Activated T-cell treated with anti-CD3 and anti-CD28 coated beads, Interleukin-2, amount 50 U/mL, for 24 hours (primary cell): Measurements from ENCODE around the gene SIRT4.
A peak's percentile ranks its signal among the peaks of the same experiment; 100 is the strongest.

ENCODE experiments used
- DNase-seq: peaks from one replicate; pipeline ENCODE4 v3.0.0-alpha.2; 2020
- H3K27ac Mint-ChIP-seq: 2 replicates; pipeline ENCODE4 v1.8.0; 2020; ENCODE audit warnings: mild to moderate bottlenecking, mixed read lengths
- H3K27me3 Mint-ChIP-seq: 2 replicates; pipeline ENCODE4 v1.8.0; 2020; ENCODE audit warnings: mixed read lengths
- H3K36me3 Mint-ChIP-seq: 2 replicates; pipeline ENCODE4 v1.8.0; 2020; ENCODE audit warnings: low read depth, mixed read lengths
- H3K4me1 Mint-ChIP-seq: 2 replicates; pipeline ENCODE4 v1.8.0; 2020; ENCODE audit warnings: low read depth, mixed read lengths
- H3K4me3 Mint-ChIP-seq: 2 replicates; pipeline ENCODE4 v1.8.0; 2020; ENCODE audit warnings: mild to moderate bottlenecking, moderate library complexity, mixed read lengths
- H3K9me3 Mint-ChIP-seq: 2 replicates; pipeline ENCODE4 v1.8.0; 2020; ENCODE audit warnings: mixed read lengths

The SIRT4 gene

DNA sequence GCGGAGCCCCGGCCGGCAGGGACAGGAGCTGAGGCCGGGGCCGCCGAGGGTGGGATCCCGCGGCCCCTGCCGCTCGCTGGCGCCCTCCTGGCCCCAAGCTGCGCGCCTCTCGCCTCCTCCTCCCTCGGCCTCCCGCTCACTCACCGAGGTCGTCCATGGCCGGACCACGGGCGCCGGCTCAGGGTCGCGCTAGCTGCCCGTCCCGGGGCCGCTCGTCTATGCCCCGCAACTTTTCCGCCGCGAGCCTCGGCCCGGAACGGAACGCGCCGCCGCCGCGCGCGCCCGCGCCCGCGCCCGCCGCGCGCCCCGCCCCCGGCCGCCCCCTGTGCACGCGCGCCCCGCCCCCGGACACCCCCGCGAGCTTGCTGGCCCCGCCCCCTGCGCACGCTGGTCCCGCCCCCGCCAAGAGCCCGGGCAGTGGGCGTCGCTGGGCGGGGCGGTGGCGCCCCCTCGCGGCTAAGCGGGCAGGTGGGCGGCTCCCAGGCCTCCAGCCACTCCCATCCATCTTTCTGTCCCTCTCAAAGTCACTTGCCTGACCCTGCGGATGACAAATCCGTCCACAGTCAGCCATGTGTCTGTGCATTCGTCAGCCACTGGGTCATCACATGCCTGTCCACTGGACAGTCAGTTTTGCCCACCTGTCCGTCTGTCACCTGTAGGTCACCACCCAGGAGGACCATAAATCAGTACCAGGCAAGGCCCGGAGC is 36.5 kb upstream of the SIRT4 start, which contains the start of gene PXN:
Gene PXN (minus strand): TSS at position 258 of the 707 bp plus-strand sequence. CDS start 101 bp downstream, at position 157.
- H3K4me1 Mint-ChIP-seq = peaks cover 45% of the 10 kb centered on the region

GRCh38 chr12:120266180-120266870 is 35.8 kb upstream of the SIRT4 start:
- no peaks in the 10 kb centered on the region for H3K9me3 Mint-ChIP-seq
- peak overlapping the region; percentile 87 for H3K27ac Mint-ChIP-seq
- peak overlapping the region; percentile 79 for H3K4me3 Mint-ChIP-seq
- no peak for DNase-seq
- H3K36me3 Mint-ChIP-seq = peaks cover 7% of the 10 kb centered on the region
- H3K4me1 Mint-ChIP-seq = peaks cover 39% of the 10 kb centered on the region
- no peaks in the 10 kb centered on the region for H3K27me3 Mint-ChIP-seq

More for the DNA sequence above, 36.5 kb upstream of the SIRT4 start, which contains the start of gene PXN:
- H3K9me3 Mint-ChIP-seq = no peaks in the 10 kb centered on the region
- H3K36me3 Mint-ChIP-seq = peaks cover 7% of the 10 kb centered on the region
- H3K4me3 Mint-ChIP-seq = peak within 1 kb of the TSS; percentile 88
- H3K27ac Mint-ChIP-seq = peak within 1 kb of the TSS; percentile 94
- peak; percentile 94 for DNase-seq
- no peaks in the 10 kb centered on the region for H3K27me3 Mint-ChIP-seq

GRCh38 chr12:120267736-120268135 is 34.4 kb upstream of the SIRT4 start:
- no peaks in the 10 kb centered on the region for H3K9me3 Mint-ChIP-seq
- peaks cover 25% of the 10 kb centered on the region for H3K4me1 Mint-ChIP-seq
- H3K27me3 Mint-ChIP-seq = no peaks in the 10 kb centered on the region
- peaks cover 7% of the 10 kb centered on the region for H3K36me3 Mint-ChIP-seq
- no peak for DNase-seq
- no peak overlapping the region for H3K4me3 Mint-ChIP-seq
- H3K27ac Mint-ChIP-seq = no peak overlapping the region

DNA sequence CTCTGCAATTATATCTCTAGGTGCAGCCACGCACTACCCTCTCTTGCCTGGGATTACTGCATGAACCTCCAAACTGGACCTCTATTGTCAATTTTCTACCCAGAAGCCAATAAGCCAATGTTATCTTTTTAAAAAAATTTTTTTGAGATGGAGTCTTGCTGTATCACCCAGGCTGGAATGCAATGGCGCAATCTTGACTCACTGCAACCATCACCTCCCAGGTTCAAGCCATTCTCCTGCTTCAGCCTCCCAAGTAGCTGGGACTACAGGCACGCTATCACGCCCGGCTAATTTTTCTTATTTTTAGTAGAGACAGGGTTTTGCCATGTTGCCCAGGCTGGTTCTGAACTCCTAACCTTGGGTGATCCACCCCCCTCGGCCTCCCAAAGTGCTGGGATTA is 25.4 kb upstream of the SIRT4 start:
- Mint-ChIP-seq H3K9me3 (no peaks in the 10 kb centered on the region), H3K27me3 (no peaks in the 10 kb centered on the region), H3K4me3 (no peak overlapping the region), H3K4me1 (no peaks in the 10 kb centered on the region), H3K36me3 (no peaks in the 10 kb centered on the region), H3K27ac (no peak overlapping the region)
- no peak for DNase-seq

DNA sequence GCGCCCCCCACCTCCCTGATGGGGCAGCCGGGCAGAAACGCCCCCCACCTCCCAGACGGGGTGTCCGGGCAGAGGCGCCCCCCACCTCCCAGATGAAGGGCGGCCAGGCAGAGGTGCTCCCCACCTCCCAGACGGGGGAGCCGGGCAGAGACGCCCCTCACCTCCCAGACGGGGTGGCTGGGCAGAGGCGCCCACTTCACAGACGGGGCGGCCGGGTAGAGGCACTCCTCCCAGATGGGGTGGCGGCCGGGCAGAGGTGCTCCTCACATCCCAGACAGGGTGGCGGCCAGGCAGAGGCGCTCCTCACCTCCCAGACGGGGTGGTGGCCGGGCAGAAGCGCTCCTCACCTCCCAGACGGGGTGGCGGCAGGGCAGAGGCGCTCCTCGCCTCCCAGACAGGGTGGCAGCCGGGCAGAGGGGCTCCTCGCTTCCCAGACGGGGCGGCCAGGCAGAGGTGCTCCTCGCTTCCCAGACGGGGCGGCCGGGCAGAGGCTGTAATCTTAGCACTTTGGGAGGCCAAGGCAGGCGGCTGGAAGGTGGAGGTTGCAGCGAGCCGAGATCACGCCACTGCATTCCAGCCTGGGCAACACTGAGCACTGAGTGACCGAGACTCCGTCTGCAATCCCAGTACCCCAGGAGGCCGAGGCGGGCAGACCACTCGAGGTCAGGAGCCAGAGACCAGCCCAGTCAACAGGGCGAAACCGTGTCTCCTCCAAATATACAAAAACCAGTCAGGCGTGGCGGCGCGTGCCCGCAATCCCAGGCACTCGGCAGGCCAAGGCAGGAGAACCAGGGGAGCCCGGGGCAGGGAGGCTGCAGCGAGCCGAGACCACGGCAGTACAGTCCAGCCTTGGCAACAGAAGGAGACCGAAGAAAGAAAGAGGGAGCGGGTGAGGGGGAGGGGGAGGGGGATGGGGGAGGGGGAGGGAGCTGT is 23.7 kb upstream of the SIRT4 start:
- no peak overlapping the region for H3K27ac Mint-ChIP-seq

DNA sequence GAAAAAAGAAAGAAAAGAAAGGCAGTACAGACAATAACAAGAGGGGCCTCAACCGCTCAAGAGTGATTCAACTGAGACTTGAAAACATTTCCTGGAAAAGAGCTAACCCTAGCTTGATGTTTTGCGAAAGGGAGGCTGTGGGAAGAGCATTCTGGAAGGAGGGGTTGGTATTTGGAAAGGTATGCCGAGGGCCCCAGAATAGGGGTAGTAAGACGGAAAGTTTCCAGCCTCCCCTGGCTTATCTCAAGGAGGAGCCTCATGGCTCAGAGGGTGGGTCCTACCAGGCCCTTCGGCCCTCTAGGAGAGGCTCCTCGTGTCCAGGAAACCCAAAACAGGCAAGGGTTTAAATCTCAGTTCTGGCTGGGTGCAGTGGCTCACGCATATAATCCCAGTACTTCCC is 18.8 kb upstream of the SIRT4 start:
- no peak overlapping the region for H3K27ac Mint-ChIP-seq
- H3K27me3 Mint-ChIP-seq = no peaks in the 10 kb centered on the region
- H3K36me3 Mint-ChIP-seq = no peaks in the 10 kb centered on the region
- no peak for DNase-seq
- H3K4me3 Mint-ChIP-seq = no peak overlapping the region
- H3K4me1 Mint-ChIP-seq = peaks cover under 1% of the 10 kb centered on the region
- H3K9me3 Mint-ChIP-seq = no peaks in the 10 kb centered on the region

More for the DNA sequence above, 23.7 kb upstream of the SIRT4 start:
- H3K4me1 Mint-ChIP-seq = no peaks in the 10 kb centered on the region
- H3K36me3 Mint-ChIP-seq = no peaks in the 10 kb centered on the region
- no peaks in the 10 kb centered on the region for H3K27me3 Mint-ChIP-seq
- no peaks in the 10 kb centered on the region for H3K9me3 Mint-ChIP-seq
- DNase-seq = no peak
- H3K4me3 Mint-ChIP-seq = no peak overlapping the region

DNA sequence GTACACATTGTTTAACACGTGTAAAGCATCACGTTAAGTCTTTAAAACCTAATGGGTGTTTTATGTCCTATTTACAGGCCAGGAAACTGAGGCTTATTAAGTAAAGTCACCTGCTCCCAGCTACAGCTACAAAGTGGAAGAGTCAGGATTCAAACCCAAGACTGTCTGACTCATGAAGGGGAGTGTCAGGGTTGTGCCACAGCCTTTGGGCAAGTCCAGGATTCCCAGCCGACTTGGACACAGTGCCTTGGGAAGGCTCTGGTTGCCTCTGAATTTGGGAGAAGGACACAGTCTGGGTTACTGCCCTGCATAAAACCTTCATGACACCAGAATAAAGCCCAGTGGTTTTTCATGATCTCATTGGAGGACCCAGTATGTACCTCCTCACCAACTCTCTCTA is 17.7 kb upstream of the SIRT4 start:
- no peaks in the 10 kb centered on the region for H3K36me3 Mint-ChIP-seq
- H3K9me3 Mint-ChIP-seq = no peaks in the 10 kb centered on the region
- no peak for DNase-seq
- no peak overlapping the region for H3K27ac Mint-ChIP-seq
- H3K4me3 Mint-ChIP-seq = no peak overlapping the region
- peaks cover 2% of the 10 kb centered on the region for H3K4me1 Mint-ChIP-seq
- H3K27me3 Mint-ChIP-seq = no peaks in the 10 kb centered on the region

DNA sequence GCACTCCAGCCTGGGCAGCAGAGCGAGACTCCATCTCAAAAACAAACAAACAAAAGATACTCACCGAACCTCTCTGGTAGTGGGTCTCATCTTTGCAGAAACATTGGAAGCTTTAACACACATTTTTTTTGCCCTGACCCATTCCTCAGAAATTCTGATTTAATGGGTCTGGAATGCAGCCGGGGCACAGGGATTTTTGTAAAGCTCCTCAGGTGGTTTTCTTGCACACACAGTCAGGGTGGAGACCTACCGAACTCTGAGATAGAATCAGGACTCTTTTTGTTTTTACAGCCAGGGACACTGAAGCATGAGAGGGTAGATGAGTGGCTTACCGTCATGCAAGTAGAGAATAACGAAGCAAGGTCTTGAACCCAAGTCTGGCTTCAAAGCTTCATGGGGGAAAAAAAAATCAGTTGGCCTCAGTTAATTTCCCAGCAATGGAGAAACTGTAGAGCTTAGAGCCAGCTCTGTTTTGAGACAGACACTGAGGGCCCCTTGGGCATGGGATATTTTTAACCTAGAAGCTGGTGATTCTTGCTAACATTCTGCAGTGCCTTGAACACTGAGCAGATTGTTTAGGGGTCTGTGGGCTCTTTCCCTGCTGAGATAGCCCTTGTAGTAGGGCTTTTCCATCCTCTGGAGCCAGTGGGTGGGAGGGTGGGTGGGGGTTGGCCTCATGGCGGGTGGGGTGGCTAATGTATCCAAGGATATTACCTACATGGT is 15.2 kb upstream of the SIRT4 start:
- H3K9me3 Mint-ChIP-seq = no peaks in the 10 kb centered on the region
- H3K27me3 Mint-ChIP-seq = no peaks in the 10 kb centered on the region
- no peak for DNase-seq
- H3K4me3 Mint-ChIP-seq = no peak overlapping the region
- H3K4me1 Mint-ChIP-seq = peaks cover 15% of the 10 kb centered on the region
- no peaks in the 10 kb centered on the region for H3K36me3 Mint-ChIP-seq
- no peak overlapping the region for H3K27ac Mint-ChIP-seq

DNA sequence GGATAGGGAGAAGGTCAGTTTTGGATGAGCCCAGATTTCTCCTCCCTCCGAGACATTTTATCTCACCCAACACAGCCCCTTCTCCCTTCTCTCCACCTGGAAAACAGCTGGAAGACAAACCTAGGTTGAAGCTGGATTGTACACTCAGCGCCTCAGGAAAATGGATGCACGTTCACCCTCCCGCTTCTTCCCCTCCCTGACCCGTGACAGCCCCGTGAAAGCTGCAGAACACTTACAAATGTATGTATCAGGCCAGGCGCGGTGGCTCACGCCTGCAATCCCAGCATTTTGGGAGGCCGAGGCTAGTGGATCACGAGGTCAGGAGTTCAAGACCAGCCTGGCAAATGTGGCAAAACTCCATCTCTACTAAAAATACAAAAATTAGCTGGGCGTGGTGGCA is 14.6 kb upstream of the SIRT4 start:
- Mint-ChIP-seq H3K36me3 (no peaks in the 10 kb centered on the region), H3K27me3 (no peaks in the 10 kb centered on the region), H3K4me3 (no peak overlapping the region), H3K27ac (no peak overlapping the region), H3K9me3 (no peaks in the 10 kb centered on the region), H3K4me1 (peaks cover 15% of the 10 kb centered on the region)
- no peak for DNase-seq

DNA sequence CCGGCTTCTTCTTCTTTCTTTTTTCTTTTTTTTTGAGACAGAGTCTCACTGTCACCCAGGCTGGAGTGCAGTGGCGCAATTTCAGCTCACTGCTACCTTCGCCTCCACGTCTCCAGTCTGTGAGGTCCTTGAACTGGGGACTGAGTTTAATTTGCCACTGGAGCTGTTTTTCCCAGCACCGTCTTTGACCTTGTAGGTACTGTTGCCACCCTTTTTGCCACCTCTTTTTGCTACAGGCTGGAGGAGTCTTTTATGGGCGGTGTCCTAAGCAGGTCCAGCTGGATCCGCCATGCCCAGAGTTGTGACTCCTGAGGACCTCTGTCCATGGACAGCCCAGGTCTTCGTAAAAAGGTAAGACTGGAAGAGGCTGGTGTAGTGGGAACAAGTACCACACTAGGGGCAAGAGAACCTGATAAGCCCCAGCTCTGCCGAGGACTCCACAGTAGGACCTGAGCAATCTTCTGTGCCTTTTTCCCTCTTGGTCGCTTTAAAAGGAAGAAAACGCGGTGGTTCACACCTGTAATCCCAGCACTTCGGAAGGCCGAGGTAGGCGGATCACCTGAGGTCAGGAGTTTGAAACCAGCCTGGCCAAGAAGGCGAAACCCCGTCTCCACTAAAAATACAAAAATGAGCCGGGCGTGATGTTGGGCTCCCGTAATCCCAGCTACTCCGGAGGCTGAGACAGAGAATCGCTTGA is 11.4 kb upstream of the SIRT4 start:
- H3K36me3 Mint-ChIP-seq = no peaks in the 10 kb centered on the region
- H3K27me3 Mint-ChIP-seq = no peaks in the 10 kb centered on the region
- H3K9me3 Mint-ChIP-seq = no peaks in the 10 kb centered on the region
- H3K27ac Mint-ChIP-seq = no peak overlapping the region
- H3K4me1 Mint-ChIP-seq = peaks cover 15% of the 10 kb centered on the region
- peak; percentile 58 for DNase-seq
- H3K4me3 Mint-ChIP-seq = no peak overlapping the region

- no peak overlapping the region for H3K4me3 Mint-ChIP-seq
- no peak for DNase-seq
- H3K9me3 Mint-ChIP-seq = no peaks in the 10 kb centered on the region
- no peaks in the 10 kb centered on the region for H3K27me3 Mint-ChIP-seq
- peaks cover 15% of the 10 kb centered on the region for H3K4me1 Mint-ChIP-seq
- no peak overlapping the region for H3K27ac Mint-ChIP-seq
- H3K36me3 Mint-ChIP-seq = no peaks in the 10 kb centered on the region
Measured at GRCh38 chr12:120292411-120292660, 9.8 kb upstream of the SIRT4 start.

GRCh38 chr12:120292661-120293531 is 9.2 kb upstream of the SIRT4 start, which contains the start of gene RNU4-1:
Gene RNU4-1 (minus strand): TSS chr12:120293237.
- Mint-ChIP-seq H3K4me3 (no peak within 1 kb of the TSS), H3K27ac (no peak within 1 kb of the TSS), H3K36me3 (no peaks in the 10 kb centered on the region), H3K9me3 (no peaks in the 10 kb centered on the region), H3K27me3 (no peaks in the 10 kb centered on the region), H3K4me1 (peaks cover 15% of the 10 kb centered on the region)
- DNase-seq = peak; percentile 75

- H3K9me3 Mint-ChIP-seq = no peaks in the 10 kb centered on the region
- no peaks in the 10 kb centered on the region for H3K27me3 Mint-ChIP-seq
- H3K4me1 Mint-ChIP-seq = peaks cover 13% of the 10 kb centered on the region
- DNase-seq = no peak
- no peak overlapping the region for H3K27ac Mint-ChIP-seq
- H3K36me3 Mint-ChIP-seq = no peaks in the 10 kb centered on the region
- no peak overlapping the region for H3K4me3 Mint-ChIP-seq
Measured at GRCh38 chr12:120314220-120314619, 12.1 kb downstream of the SIRT4 start.
